ENCODE measurements around the gene UCN. TPM values are rescaled to one million over a fixed set of nuclear protein-coding genes. Genes with fewer than 3 reads are reported as not detected.
"Not testable (repeated sequence)": the region's sequence is repeated elsewhere in the genome, so short reads cannot be mapped to it uniquely, and the experiment has no call there.

UCN gene
- polyA plus RNA-seq, 1 donor = 3.4 TPM

GRCh38 chr2:27271631-27272340 is 36.5 kb downstream of the UCN start:
- Histone ChIP-seq H3K4me1 (ENCODE audit: control insufficient read depth, insufficient read depth, low read length) (no peaks in the 10 kb centered on the region), H3K9me3 (ENCODE audit: control insufficient read depth, low read depth, low read length) (no peaks in the 10 kb centered on the region), H3K27ac (ENCODE audit: low read length) (no peak overlapping the region), H3K36me3 (ENCODE audit: control insufficient read depth, insufficient read depth, low read length) (no peaks in the 10 kb centered on the region), H3K27me3 (ENCODE audit: control insufficient read depth, insufficient read depth, low read length) (peaks cover 51% of the 10 kb centered on the region), H3K4me3 (ENCODE audit: low read length) (no peak overlapping the region)
- no peak for DNase-seq
- WGBS (ENCODE audit: insufficient coverage, low lambda C conversion rate) = no CpG with 5 or more reads among the region's 11 CpGs

DNA sequence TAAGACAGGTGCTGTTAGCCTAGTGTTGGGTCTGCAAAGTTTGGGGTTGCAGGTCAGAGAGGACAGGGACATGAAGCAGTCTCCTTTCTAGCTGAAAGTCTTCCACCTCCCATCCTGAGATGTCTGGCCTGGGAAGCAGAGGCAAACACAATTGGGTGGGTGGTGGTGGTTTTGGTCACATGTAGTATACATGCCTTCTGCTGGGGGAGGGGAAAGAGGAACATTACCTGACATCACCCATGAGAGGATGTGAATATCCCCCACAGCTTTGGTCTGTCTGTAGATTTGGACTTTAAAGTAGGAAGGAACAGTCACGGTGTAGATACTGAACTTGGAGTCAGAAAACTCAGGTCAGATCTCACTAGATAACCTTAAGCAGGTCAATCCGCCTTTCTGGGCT is 37.6 kb downstream of the UCN start:
- WGBS (ENCODE audit: insufficient coverage, low lambda C conversion rate) = no CpG with 5 or more reads among the region's 2 CpGs
- Histone ChIP-seq H3K36me3 (ENCODE audit: control insufficient read depth, insufficient read depth, low read length) (no peaks in the 10 kb centered on the region), H3K4me1 (ENCODE audit: control insufficient read depth, insufficient read depth, low read length) (no peaks in the 10 kb centered on the region), H3K27ac (ENCODE audit: low read length) (no peak overlapping the region), H3K9me3 (ENCODE audit: control insufficient read depth, low read depth, low read length) (no peaks in the 10 kb centered on the region), H3K27me3 (ENCODE audit: control insufficient read depth, insufficient read depth, low read length) (peaks cover 56% of the 10 kb centered on the region), H3K4me3 (ENCODE audit: low read length) (no peak overlapping the region)
- DNase-seq = no peak

- Histone ChIP-seq H3K27ac (ENCODE audit: low read length) (no peak overlapping the region), H3K9me3 (ENCODE audit: control insufficient read depth, low read depth, low read length) (no peaks in the 10 kb centered on the region), H3K36me3 (ENCODE audit: control insufficient read depth, insufficient read depth, low read length) (no peaks in the 10 kb centered on the region), H3K27me3 (ENCODE audit: control insufficient read depth, insufficient read depth, low read length) (peaks cover 58% of the 10 kb centered on the region), H3K4me3 (ENCODE audit: low read length) (no peak overlapping the region), H3K4me1 (ENCODE audit: control insufficient read depth, insufficient read depth, low read length) (no peaks in the 10 kb centered on the region)
- WGBS (ENCODE audit: insufficient coverage, low lambda C conversion rate) = 100% methylated on average over 1 of the region's 3 CpGs
- DNase-seq = no peak
Observed at GRCh38 chr2:27270131-27270530, 38.1 kb downstream of the UCN start.

DNA sequence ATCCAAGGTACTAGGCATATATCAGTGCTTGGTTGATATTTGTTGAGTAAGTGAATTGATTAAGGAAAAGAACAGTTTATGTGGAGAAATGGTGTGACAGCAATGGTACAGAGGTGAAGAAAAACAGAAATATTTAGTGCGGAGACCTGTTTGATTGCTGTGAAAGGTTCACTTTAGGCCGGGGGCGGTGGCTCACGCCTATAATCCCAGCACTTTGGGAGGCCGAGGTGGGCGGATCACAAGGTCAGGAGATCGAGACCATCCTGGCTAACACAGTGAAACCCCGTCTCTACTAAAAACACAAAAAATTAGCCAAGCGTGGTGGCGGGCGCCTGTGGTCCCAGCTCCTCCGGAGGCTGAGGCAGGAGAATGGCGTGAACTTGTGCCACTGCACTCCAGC is 39.9 kb downstream of the UCN start:
- not testable (repeated sequence) for H3K4me3 ChIP-seq (ENCODE audit: low read length); H3K36me3 ChIP-seq (ENCODE audit: control insufficient read depth, insufficient read depth, low read length); H3K9me3 ChIP-seq (ENCODE audit: control insufficient read depth, low read depth, low read length); DNase-seq; H3K27ac ChIP-seq (ENCODE audit: low read length)
- Histone ChIP-seq H3K27me3 (ENCODE audit: control insufficient read depth, insufficient read depth, low read length) (peaks cover 71% of the 10 kb centered on the region), H3K4me1 (ENCODE audit: control insufficient read depth, insufficient read depth, low read length) (peaks cover 11% of the 10 kb centered on the region)
- no CpG with 5 or more reads among the region's 13 CpGs for WGBS (ENCODE audit: insufficient coverage, low lambda C conversion rate)

DNA sequence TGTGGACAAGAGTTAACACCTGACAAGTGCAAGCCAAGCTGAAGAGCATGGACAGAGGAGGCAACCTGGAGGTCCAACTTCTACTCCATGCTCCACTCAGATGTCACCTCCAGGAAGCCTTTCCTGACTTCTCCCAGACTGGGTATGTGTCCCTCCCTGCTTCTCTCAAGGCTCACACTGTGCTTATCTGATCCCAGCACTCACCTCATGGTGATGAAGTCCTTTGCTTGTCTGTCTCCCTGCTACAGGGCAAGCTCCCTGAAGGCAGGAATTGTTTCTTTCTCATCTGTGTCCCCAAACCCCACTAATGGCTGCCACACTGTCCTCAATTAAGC is 42.7 kb downstream of the UCN start:
- H3K9me3 ChIP-seq (ENCODE audit: control insufficient read depth, low read depth, low read length) = peaks cover 4% of the 10 kb centered on the region
- peaks cover 14% of the 10 kb centered on the region for H3K4me1 ChIP-seq (ENCODE audit: control insufficient read depth, insufficient read depth, low read length)
- no peak for DNase-seq
- H3K27me3 ChIP-seq (ENCODE audit: control insufficient read depth, insufficient read depth, low read length) = peaks cover 75% of the 10 kb centered on the region
- H3K4me3 ChIP-seq (ENCODE audit: low read length) = no peak overlapping the region
- H3K27ac ChIP-seq (ENCODE audit: low read length) = no peak overlapping the region
- no peaks in the 10 kb centered on the region for H3K36me3 ChIP-seq (ENCODE audit: control insufficient read depth, insufficient read depth, low read length)

- no peak overlapping the region for H3K27ac ChIP-seq (ENCODE audit: low read length)
- WGBS (ENCODE audit: insufficient coverage, low lambda C conversion rate) = no CpG with 5 or more reads among the region's 56 CpGs
- peaks cover 14% of the 10 kb centered on the region for H3K4me1 ChIP-seq (ENCODE audit: control insufficient read depth, insufficient read depth, low read length)
- H3K27me3 ChIP-seq (ENCODE audit: control insufficient read depth, insufficient read depth, low read length) = peaks cover 77% of the 10 kb centered on the region
- H3K4me3 ChIP-seq (ENCODE audit: low read length) = peak overlapping the region; percentile 30
- H3K36me3 ChIP-seq (ENCODE audit: control insufficient read depth, insufficient read depth, low read length) = no peaks in the 10 kb centered on the region
- peaks cover 4% of the 10 kb centered on the region for H3K9me3 ChIP-seq (ENCODE audit: control insufficient read depth, low read depth, low read length)
- DNase-seq = peak; percentile 50 to 66
Observed at GRCh38 chr2:27264753-27265535, 43.3 kb downstream of the UCN start.

GRCh38 chr2:27264253-27264752 is 43.9 kb downstream of the UCN start:
- no CpG with 5 or more reads among the region's 38 CpGs for WGBS (ENCODE audit: insufficient coverage, low lambda C conversion rate)
- peak in 1 of 2 donors; percentile 6 for DNase-seq
- peak overlapping the region; percentile 30 for H3K4me3 ChIP-seq (ENCODE audit: low read length)
- peaks cover 4% of the 10 kb centered on the region for H3K9me3 ChIP-seq (ENCODE audit: control insufficient read depth, low read depth, low read length)
- H3K4me1 ChIP-seq (ENCODE audit: control insufficient read depth, insufficient read depth, low read length) = peaks cover 14% of the 10 kb centered on the region
- peaks cover 80% of the 10 kb centered on the region for H3K27me3 ChIP-seq (ENCODE audit: control insufficient read depth, insufficient read depth, low read length)
- no peaks in the 10 kb centered on the region for H3K36me3 ChIP-seq (ENCODE audit: control insufficient read depth, insufficient read depth, low read length)
- H3K27ac ChIP-seq (ENCODE audit: low read length) = no peak overlapping the region

DNA sequence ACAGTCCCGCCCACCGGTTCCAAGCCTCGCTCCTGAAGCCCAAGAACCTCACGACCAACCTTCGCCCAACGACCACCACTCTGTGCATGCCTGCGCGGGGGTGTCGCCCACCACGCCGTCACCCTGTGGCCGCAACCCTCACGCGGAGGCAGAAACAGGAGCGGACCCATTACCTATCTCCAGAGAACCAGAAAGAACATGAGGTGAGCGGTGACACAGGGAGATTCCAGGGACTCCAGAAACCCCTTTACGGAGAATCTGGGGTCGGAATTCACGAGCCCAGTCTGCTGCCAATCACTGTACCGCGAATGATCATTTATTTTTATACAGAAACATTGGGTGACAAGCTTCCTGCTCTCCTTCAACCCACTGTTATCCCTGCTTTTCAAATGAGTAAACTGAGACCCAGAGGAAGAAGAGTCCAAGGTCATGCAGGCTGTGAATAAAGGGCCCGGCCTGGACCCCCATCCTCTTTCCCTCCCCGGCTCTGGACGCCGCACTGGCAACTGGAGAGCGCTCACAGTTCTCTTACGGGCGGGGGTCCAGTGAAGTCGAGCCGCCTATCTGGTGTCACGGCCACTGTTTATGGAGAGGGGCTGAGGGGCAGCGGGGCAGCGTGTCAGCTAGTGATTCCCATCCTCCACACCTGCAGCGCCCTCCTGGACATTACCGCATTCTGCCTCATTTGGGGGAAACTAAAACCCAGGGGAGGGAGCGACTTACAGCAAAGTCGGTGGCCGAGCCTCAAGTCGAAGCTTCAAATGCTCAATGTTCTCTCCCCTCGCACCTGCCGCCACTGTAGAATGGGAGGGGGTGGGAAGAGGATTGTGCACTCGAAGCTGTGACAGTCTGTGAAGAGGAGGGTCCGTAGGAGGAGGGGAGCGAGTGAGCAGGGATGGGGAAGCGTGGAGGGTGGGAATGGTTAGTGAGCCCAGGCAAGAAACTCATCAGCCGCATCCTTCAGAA is 44.7 kb downstream of the UCN start:
- DNase-seq = peak in 1 of 2 donors; percentile 15
- Histone ChIP-seq H3K4me3 (ENCODE audit: low read length) (no peak overlapping the region), H3K27me3 (ENCODE audit: control insufficient read depth, insufficient read depth, low read length) (peaks cover 82% of the 10 kb centered on the region), H3K4me1 (ENCODE audit: control insufficient read depth, insufficient read depth, low read length) (peaks cover 14% of the 10 kb centered on the region), H3K9me3 (ENCODE audit: control insufficient read depth, low read depth, low read length) (peaks cover 4% of the 10 kb centered on the region), H3K27ac (ENCODE audit: low read length) (no peak overlapping the region), H3K36me3 (ENCODE audit: control insufficient read depth, insufficient read depth, low read length) (no peaks in the 10 kb centered on the region)
- WGBS (ENCODE audit: insufficient coverage, low lambda C conversion rate) = 0% methylated on average over 3 of the region's 46 CpGs

DNA sequence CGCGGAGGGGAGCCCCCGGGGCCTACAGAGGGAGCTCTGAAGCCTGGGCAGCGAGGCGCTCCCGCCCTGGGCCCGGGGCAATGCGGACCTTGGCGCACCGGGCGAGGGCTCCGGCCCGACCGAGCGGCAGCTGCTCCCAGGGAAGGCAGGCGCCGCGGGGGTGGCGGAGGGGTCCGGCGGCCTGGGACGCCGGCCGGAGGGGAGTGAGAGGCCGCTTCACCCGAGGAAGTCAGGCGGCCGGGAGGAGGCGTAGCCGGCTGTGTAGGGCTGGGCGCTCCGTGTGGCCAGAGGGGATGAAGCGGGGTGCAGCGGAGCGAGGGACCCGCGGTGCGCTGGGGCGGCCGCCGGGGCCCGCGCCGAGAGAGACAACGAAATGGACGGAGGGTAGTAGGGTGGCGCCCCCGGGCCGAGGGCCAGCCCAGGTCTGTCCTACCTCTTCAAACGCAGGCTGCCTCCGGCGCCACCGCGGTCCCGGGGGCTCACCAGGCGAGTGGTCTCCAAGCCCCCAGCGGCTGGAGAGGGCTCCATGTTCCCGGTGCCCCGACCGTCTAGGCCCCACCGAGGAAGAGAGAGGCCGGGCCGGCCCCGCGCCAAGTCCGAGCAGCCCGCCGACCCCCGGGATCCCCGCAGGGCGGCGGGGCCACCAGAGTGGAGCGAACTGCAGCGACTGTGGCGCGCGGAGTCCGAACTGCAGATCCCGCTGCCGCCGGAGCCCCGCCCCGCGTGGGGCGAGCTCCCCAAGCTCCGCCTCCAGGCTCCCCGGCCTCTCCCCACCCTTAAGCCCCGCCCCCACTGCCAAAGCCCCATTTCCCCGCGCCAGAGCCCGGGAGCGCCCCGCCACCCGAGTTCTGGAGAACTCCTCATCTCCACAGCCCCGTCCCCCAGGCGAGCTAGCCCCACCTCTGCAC is 45.6 kb downstream of the UCN start, which contains the start of gene SLC30A3:
Gene SLC30A3, minus strand, starts transcription at position 669 of the 908 bp plus-strand sequence. Its CDS starts 141 bp downstream, at position 528.
- Histone ChIP-seq H3K27ac (ENCODE audit: low read length) (no peak within 1 kb of the TSS), H3K27me3 (ENCODE audit: control insufficient read depth, insufficient read depth, low read length) (peaks cover 87% of the 10 kb centered on the region), H3K36me3 (ENCODE audit: control insufficient read depth, insufficient read depth, low read length) (no peaks in the 10 kb centered on the region), H3K4me1 (ENCODE audit: control insufficient read depth, insufficient read depth, low read length) (peaks cover 14% of the 10 kb centered on the region), H3K4me3 (ENCODE audit: low read length) (no peak within 1 kb of the TSS), H3K9me3 (ENCODE audit: control insufficient read depth, low read depth, low read length) (peaks cover 4% of the 10 kb centered on the region)
- no CpG with 5 or more reads among the region's 96 CpGs for WGBS (ENCODE audit: insufficient coverage, low lambda C conversion rate)
- DNase-seq = peak; percentile 31 to 50

Measured in large intestine (tissue), 3 donors.